SK-N-SH (cell line): ENCODE measurements around the gene RILP. TPM values are rescaled to one million over a fixed set of nuclear protein-coding genes. Genes with fewer than 3 reads are reported as not detected.

Source experiments
- CTCF ChIA-PET: fragments of 300-600, 350-600 bp; formaldehyde crosslinking; extraction: SDS; loops from one replicate; lab custom pipeline; 2021; lab: Yijun Ruan, JAX
- POLR2A ChIA-PET: fragments of 350-600 bp; sonication (Branson Sonifier 250); formaldehyde crosslinking; extraction: SDS; loops from one replicate; lab custom pipeline; 2020; ENCODE audit warnings: antibody characterized with exemption, inconsistent platforms; lab: Yijun Ruan, JAX
- DNase-seq: peaks from one replicate; pipeline ENCODE4 v3.0.0; 2012
- H2AFZ ChIP-seq: fragments of 200-600 bp; sonication (generic); 2 replicates; pipeline ENCODE4 v1.8.1; 2016; ENCODE audit warnings: antibody characterized with exemption, mild to moderate bottlenecking, low read depth
- H3F3A ChIP-seq: fragments of 200-600 bp; sonication (generic); replicated peaks from 2 replicates; pipeline ENCODE3; 2016; ENCODE audit warnings: antibody characterized with exemption, mild to moderate bottlenecking; ENCODE audit not compliant: insufficient read depth
- H3K27ac ChIP-seq, 2 experiments: fragments of 200-500 bp in 1 of 2; fragments of 200-600 bp in 1 of 2; sonication (Bioruptor generic) in 1 of 2; sonication (generic), shearing (Covaris generic) in 1 of 2; 2 replicates each; pipeline versions ENCODE4 v1.5.1 to v1.6.1; 2014 to 2016; ENCODE audit warnings: low read depth in 2 of 2, inconsistent platforms in 1 of 2, low read length in 1 of 2, mild to moderate bottlenecking in 1 of 2, mixed read lengths in 1 of 2
- H3K27me3 ChIP-seq: fragments of 200-600 bp; sonication (generic), shearing (Covaris generic); 2 replicates; pipeline ENCODE4 v1.6.1; 2016; ENCODE audit warnings: mixed run types; ENCODE audit not compliant: insufficient read depth
- H3K36me3 ChIP-seq, 2 experiments: fragments of 200-500 bp in 1 of 2; fragments of 200-600 bp in 1 of 2; sonication (Bioruptor generic) in 1 of 2; sonication (generic) in 1 of 2; replicated peaks in 1 of 2; 2 replicates each; pipeline versions ENCODE3 to v1.5.1; 2014 to 2016; ENCODE audit warnings: low read length in 1 of 2, mild to moderate bottlenecking in 1 of 2; ENCODE audit not compliant: insufficient read depth in 2 of 2, control insufficient read depth in 1 of 2
- H3K4me1 ChIP-seq, 2 experiments: fragments of 200-500 bp in 1 of 2; fragments of 200-600 bp in 1 of 2; sonication (Bioruptor generic) in 1 of 2; sonication (generic), shearing (Covaris generic) in 1 of 2; 2 replicates each; pipeline versions ENCODE4 v1.5.1 to v1.6.1; 2014 to 2016; ENCODE audit warnings: low read depth in 1 of 2, low read length in 1 of 2, mixed run types in 1 of 2; ENCODE audit not compliant: insufficient read depth in 2 of 2, control insufficient read depth in 1 of 2
- H3K4me2 ChIP-seq: fragments of 200-600 bp; sonication (generic), shearing (Covaris generic); 2 replicates; pipeline ENCODE4 v1.6.1; 2017; ENCODE audit warnings: mixed run types
- H3K4me3 ChIP-seq, 2 experiments: fragments of 200-500 bp in 1 of 2; fragments of 200-600 bp in 1 of 2; sonication (Bioruptor generic) in 1 of 2; sonication (generic), shearing (Covaris generic) in 1 of 2; 2 replicates each; pipeline versions ENCODE4 v1.5.1 to v1.8.1; 2014 to 2016; ENCODE audit warnings: low read depth in 2 of 2, inconsistent platforms in 1 of 2, low read length in 1 of 2, mild to moderate bottlenecking in 1 of 2, mixed read lengths in 1 of 2, moderate library complexity in 1 of 2
- H3K79me2 ChIP-seq: fragments of 200-600 bp; sonication (generic); 2 replicates; pipeline ENCODE4 v1.8.1; 2017; ENCODE audit warnings: mild to moderate bottlenecking; ENCODE audit not compliant: insufficient read depth
- H3K9ac ChIP-seq: fragments of 200-600 bp; sonication (generic); 2 replicates; pipeline ENCODE4 v1.6.1; 2017; ENCODE audit warnings: mixed run types
- H3K9me2 ChIP-seq: fragments of 200-600 bp; sonication (generic); 2 replicates; pipeline ENCODE4 v1.6.1; 2017; ENCODE audit warnings: mixed run types
- H3K9me3 ChIP-seq: fragments of 200-600 bp; sonication (generic); 2 replicates; pipeline ENCODE4 v1.6.1; 2017; ENCODE audit warnings: mixed run types, mild to moderate bottlenecking, moderate library complexity
- H4K20me1 ChIP-seq: fragments of 200-600 bp; sonication (generic); 2 replicates; pipeline ENCODE4 v1.6.1; 2017; ENCODE audit warnings: mild to moderate bottlenecking, mixed run types; ENCODE audit not compliant: insufficient read depth
- CHD2 ChIP-seq: fragments of 150-350 bp; IDR thresholded peaks from 2 replicates; pipeline ENCODE4 v1.6.1; 2018; ENCODE audit warnings: low read length; ENCODE audit not compliant: partially characterized antibody
- FOSL2 ChIP-seq: IDR thresholded peaks from 2 replicates; pipeline ENCODE4 v1.4.0; 2012; ENCODE audit warnings: low read depth, mild to moderate bottlenecking, moderate library complexity, borderline replicate concordance
- FOXJ3 ChIP-seq: sonication (generic); formaldehyde crosslinking; IDR thresholded peaks from 2 replicates; pipeline ENCODE4 v1.5.1; 2020; ENCODE audit warnings: mild to moderate bottlenecking, missing genetic modification reagents
- GATA2 ChIP-seq: sonication (generic); formaldehyde crosslinking; IDR thresholded peaks from 2 replicates; pipeline ENCODE4 v1.5.0; 2020; ENCODE audit warnings: mild to moderate bottlenecking, missing genetic modification reagents
- NFIC ChIP-seq: IDR thresholded peaks from 2 replicates; pipeline ENCODE4 v1.4.0; 2012; ENCODE audit warnings: borderline replicate concordance
- NRF1 ChIP-seq: IDR thresholded peaks from 2 replicates; pipeline ENCODE4 v1.6.1; 2012; ENCODE audit warnings: low read depth, mild to moderate bottlenecking, low read length
- RXRA ChIP-seq: IDR thresholded peaks from 2 replicates; pipeline ENCODE4 v1.4.0; 2012; ENCODE audit warnings: low read depth, mild to moderate bottlenecking, borderline replicate concordance
- TEAD4 ChIP-seq: IDR thresholded peaks from 2 replicates; pipeline ENCODE4 v1.4.0; 2012; ENCODE audit warnings: mild to moderate bottlenecking, borderline replicate concordance; ENCODE audit not compliant: insufficient read depth
- WGBS: methylation state at CpG from one replicate; pipeline ENCODE4 v1.1.6; 2017; ENCODE audit warnings: low lambda C conversion rate; 5-methylcytosine and 5-hydroxymethylcytosine counted together
- polyA plus RNA-seq, 3 experiments: library from polyadenylated mRNA; depleted of rRNA; stranded (reverse); fragments of >200 nt; gene quantifications; 2 replicates each; pipeline ENCODE4 v1.2.3, GENCODE V29; 2012
- TF ChIP-seq, protein P1 (sequence below): IDR thresholded peaks from 2 replicates; pipeline ENCODE4; 2012
- TF ChIP-seq, protein P2 (sequence below): IDR thresholded peaks from 2 replicates; pipeline ENCODE4 v1.6.1; 2012; ENCODE audit warnings: mild to moderate bottlenecking, low read depth, low read length, moderate library complexity
- TF ChIP-seq, protein P3 (sequence below): IDR thresholded peaks from 2 replicates; pipeline ENCODE4 v1.4.0; 2012; ENCODE audit warnings: low read depth

Gene RILP
- polyA plus RNA-seq, 1 of the 3 experiments (the other 2 are of a cell fraction), result 3.8 TPM

DNA sequence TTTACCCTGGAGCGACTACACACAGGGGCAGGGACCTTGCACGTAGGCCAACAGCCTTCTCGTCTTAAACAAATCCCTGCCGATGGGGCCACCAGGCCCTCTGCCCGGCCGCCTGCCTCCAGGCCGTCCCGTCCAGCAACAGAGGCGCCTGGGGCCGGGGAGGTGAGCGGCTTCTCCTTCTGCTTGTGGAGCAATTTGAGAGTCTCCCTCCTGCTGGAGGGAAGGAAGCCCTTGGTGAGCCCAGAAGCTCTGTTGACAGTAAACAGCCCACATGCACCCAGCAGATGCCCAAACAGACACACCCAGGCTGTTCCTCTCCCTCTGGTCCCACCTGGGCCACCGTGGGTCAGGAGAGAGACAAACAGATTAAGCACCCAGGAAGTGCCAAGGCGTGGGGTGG, 29.2 kb downstream of the RILP start:
- H3K4me2 ChIP-seq, result no peak overlapping the region
- H2AFZ ChIP-seq, result no peak overlapping the region
- no peaks in the 10 kb centered on the region for H3K9me2 ChIP-seq
- TF ChIP-seq RXRA, result no peak
- no peak overlapping the region for H3K4me3 ChIP-seq
- no peak overlapping the region for H3K27ac ChIP-seq
- ChIA-PET CTCF (interaction anchor here (2.9 kb wide), 1 partner anchor 46 kb away, joined by 14 read pairs; no protein-coding TSS in a partner anchor), POLR2A (no interaction called here)
- no peaks in the 10 kb centered on the region for H3F3A ChIP-seq
- H4K20me1 ChIP-seq, result no peaks in the 10 kb centered on the region
- H3K79me2 ChIP-seq, result no peaks in the 10 kb centered on the region
- no peak overlapping the region for H3K9ac ChIP-seq
- H3K36me3 ChIP-seq, result no peaks in the 10 kb centered on the region
- H3K9me3 ChIP-seq, result no peaks in the 10 kb centered on the region
- WGBS, result 83% methylated on average over 12 of the region's 13 CpGs
- DNase-seq, result no peak
- no peaks in the 10 kb centered on the region; a peak in 1 of 4 replicates for H3K4me1 ChIP-seq
- H3K27me3 ChIP-seq, result no peaks in the 10 kb centered on the region

DNA sequence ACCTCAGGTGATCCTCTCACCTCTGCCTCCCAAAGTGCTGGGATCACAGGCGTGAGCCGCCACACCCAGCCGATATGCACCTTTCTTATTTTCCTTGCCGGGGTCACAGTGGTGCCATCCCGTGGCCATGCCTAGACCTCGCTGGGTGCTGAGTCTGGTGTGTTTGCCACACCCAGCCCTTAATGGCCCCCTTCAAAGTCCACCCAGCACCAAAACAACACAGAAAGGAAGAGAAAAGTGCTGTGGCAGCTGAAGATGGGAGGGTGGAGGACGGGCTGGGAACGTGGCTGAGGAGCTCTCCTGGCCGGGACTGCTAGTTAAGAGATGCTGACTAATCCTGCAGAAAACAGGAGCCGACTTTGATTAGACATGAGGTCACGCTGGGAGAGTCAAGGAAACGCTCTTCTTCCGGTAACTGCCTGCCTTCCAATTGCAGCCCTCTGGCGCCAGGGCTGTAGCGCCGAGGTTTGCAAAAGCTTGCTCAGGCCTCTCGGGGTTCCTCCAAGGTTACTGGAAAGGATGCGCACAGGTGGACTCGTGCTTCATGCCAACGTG, 32.0 kb downstream of the RILP start:
- Histone ChIP-seq H4K20me1 (no peaks in the 10 kb centered on the region), H3K4me2 (no peak overlapping the region), H3F3A (no peaks in the 10 kb centered on the region), H3K27ac (no peak overlapping the region), H3K27me3 (no peaks in the 10 kb centered on the region), H3K4me3 (no peak overlapping the region), H3K79me2 (no peaks in the 10 kb centered on the region), H3K9me2 (no peaks in the 10 kb centered on the region), H3K9ac (no peak overlapping the region), H3K36me3 (no peaks in the 10 kb centered on the region), H3K9me3 (no peaks in the 10 kb centered on the region), H2AFZ (no peak overlapping the region), H3K4me1 (no peaks in the 10 kb centered on the region; a peak in 1 of 4 replicates)
- TF ChIP-seq NRF1, result no peak
- TF ChIP-seq FOSL2, result no peak
- no peak for TF ChIP-seq TEAD4
- TF ChIP-seq, protein P1, sequence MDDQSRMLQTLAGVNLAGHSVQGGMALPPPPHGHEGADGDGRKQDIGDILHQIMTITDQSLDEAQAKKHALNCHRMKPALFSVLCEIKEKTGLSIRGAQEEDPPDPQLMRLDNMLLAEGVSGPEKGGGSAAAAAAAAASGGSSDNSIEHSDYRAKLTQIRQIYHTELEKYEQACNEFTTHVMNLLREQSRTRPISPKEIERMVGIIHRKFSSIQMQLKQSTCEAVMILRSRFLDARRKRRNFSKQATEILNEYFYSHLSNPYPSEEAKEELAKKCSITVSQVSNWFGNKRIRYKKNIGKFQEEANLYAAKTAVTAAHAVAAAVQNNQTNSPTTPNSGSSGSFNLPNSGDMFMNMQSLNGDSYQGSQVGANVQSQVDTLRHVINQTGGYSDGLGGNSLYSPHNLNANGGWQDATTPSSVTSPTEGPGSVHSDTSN, result no peak
- TF ChIP-seq, protein P2, sequence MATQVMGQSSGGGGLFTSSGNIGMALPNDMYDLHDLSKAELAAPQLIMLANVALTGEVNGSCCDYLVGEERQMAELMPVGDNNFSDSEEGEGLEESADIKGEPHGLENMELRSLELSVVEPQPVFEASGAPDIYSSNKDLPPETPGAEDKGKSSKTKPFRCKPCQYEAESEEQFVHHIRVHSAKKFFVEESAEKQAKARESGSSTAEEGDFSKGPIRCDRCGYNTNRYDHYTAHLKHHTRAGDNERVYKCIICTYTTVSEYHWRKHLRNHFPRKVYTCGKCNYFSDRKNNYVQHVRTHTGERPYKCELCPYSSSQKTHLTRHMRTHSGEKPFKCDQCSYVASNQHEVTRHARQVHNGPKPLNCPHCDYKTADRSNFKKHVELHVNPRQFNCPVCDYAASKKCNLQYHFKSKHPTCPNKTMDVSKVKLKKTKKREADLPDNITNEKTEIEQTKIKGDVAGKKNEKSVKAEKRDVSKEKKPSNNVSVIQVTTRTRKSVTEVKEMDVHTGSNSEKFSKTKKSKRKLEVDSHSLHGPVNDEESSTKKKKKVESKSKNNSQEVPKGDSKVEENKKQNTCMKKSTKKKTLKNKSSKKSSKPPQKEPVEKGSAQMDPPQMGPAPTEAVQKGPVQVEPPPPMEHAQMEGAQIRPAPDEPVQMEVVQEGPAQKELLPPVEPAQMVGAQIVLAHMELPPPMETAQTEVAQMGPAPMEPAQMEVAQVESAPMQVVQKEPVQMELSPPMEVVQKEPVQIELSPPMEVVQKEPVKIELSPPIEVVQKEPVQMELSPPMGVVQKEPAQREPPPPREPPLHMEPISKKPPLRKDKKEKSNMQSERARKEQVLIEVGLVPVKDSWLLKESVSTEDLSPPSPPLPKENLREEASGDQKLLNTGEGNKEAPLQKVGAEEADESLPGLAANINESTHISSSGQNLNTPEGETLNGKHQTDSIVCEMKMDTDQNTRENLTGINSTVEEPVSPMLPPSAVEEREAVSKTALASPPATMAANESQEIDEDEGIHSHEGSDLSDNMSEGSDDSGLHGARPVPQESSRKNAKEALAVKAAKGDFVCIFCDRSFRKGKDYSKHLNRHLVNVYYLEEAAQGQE, result no peak
- TF ChIP-seq CHD2, result no peak
- no peak for TF ChIP-seq GATA2 (CRISPR knock-in tag)
- TF ChIP-seq, protein P3, sequence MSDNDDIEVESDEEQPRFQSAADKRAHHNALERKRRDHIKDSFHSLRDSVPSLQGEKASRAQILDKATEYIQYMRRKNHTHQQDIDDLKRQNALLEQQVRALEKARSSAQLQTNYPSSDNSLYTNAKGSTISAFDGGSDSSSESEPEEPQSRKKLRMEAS, result no peak
- no peak for TF ChIP-seq FOXJ3
- no peak for TF ChIP-seq NFIC
- CTCF ChIA-PET, result interaction anchor here (1.1 to 2.5 kb wide), 2 partner anchors 31 to 43 kb away, joined by 3 to 9 read pairs; partner anchors contain the start of gene RILP
- no peak for DNase-seq
- POLR2A ChIA-PET, result no interaction called here
- 87% methylated on average over 20 of the region's 20 CpGs for WGBS
